ENCODE measurements around the gene WSCD2.

The WSCD2 gene

DNA sequence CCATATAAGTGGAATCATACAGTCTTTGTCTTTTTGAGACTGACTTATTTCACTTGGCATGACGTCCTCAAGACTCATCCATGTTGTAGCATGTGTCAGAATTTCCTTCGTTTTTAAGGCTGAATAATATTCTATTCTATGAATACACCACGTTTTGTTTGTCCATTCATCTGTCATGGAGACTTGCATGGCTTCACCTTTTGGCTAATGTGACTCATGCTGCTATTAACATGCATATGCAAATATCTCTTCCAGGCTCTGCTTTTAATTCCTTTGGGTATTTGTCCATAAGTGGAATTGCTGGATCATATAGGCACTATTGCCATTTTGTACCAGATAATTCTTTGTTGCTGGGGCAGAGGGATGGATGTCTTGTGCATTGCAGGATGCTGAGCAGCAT, 19.6 kb upstream of the WSCD2 start:
- no peak for DNase-seq (ENCODE audit: low spot score)

DNA sequence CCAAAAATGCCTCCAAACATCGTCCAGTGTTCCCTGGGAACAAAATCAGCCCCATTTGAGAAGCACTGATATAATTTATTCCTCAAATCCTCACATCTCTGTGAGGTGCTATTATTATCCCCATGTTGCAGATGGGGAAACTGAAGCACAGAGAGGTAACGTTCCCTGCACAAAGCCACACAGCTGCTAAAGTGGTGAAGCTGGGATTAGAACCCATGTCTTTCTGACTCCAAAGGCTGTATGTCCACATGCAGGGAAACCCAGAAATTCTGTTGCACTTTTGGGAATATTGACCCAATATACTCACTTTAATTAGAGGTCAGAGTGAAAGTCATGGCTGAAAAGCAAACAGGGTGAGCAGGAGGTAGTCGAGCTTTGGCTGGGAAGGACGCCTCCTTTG, 19.1 kb upstream of the WSCD2 start:
- no peak for DNase-seq (ENCODE audit: low spot score)

DNA sequence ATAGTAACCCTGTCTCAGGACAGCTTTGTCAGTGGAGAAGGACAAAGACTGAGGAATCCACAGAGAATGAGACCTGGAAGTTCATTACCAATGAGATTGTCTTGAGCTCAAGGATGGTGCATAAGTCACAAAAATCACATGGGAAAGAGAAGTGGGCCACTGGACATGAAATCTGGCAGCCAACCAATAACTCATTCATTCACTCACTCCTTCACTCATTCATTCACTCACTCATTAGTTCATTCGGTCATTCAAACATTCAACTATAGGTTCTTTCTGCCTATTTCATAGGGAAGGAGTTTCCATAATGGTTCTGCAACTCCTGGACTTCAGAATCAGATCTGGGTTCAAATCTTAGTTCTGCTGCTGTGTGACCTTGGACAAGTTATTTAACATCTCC, 18.2 kb upstream of the WSCD2 start:
- DNase-seq (ENCODE audit: low spot score) = no peak

- no peak for DNase-seq (ENCODE audit: low spot score)
These were observed 16.1 kb upstream of the WSCD2 start for GRCh38 chr12:108112832-108113556.

DNA sequence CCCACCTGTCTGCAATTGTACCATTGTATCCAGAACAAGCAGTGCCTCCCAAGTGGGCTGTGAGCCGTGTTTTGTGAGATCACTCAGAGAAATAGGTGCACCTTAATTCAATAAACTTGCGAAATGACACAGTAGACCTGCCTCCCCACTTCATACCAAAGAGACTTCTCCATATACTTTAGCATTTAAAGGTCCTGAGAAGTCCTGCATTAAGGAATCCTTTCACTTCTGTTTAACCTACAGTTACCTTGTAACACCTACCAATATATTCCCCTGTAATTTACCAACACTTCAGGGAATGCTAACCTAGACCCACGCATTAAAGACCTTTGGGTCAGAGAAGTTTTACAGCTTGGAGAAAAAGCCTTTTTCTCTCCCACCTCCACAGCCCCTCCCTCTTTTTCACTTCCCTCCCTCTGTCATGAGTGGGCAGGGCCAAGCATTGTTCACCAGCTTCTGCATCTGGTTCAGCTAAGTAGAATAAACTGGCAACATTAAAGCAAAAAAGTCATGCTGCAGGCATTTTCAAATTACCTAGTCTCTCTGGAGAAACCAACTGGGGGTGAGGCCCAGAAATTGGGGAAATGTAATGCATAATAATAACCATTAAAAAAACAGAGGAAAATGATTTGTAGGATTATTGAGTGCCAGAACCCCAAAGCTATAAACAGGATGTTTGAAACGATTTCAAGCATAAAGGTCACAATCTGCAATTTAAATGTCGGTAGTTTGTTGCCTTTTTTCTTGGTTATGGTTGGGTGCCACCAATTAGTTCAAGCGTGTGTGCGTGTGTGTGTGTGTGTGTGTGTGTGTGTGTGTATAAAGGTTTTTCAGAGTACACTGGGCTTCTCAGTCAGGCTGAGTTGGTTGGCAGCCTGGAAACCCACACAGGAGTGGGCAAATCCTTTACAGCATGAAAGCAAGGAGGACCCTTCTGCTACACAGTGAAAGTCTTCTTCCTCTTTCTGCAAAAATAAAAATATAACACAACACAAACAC, 13.7 kb upstream of the WSCD2 start:
- DNase-seq (ENCODE audit: low spot score) = no peak

DNA sequence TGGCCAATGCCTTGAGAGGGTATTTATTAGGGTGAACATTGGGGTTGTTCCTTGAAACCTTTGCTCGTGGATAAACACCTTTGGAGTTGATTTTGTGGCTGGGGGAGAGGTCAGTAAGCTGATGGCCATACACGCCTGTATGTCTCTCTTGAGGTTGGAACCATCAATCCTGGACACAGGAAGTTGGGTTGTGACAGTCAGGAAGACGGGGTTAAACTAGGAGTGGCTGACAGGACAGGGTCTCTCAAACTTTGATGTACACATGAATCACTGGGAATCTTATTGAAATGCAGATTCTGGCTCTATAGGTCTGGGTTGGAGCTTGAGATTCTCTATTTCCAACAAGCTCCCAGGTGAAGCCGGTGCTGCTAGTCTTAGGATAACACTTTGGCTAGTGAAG, 12.8 kb upstream of the WSCD2 start:
- DNase-seq (ENCODE audit: low spot score) = no peak

- no peak for DNase-seq (ENCODE audit: low spot score)
These were observed 12.4 kb upstream of the WSCD2 start for GRCh38 chr12:108116699-108117098.

DNA sequence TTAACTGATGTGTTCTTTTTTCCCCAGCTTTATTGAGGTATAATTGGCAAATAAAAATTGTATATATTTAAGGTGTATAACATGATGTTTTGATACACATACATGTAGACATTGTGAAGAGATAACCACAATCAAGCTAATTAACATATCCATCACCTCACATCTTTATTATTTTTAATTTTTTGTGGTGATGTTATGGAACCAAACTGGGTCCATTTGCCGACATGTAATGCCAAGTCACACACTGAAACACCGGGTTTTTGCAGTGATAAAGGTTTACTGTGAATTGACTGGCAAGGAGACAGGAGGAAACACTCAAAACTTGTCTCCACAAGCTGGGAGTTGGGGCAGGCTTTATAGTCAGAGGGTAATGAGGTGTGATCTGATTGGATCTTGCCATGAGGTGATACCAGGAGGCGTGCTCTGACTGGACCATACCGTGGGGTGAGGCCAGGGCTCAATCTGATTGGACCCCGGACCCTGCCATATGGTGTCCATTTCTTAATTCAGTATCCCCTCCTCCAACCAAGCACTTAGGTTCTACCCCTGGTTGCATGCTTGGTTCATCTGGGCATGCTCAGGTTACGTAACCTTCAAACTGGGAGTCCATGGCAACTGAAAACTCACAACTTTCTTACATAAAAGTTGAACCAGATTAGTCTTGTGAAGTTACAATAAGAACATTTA, 11.8 kb upstream of the WSCD2 start:
- no peak for DNase-seq (ENCODE audit: low spot score)

- no peak for DNase-seq (ENCODE audit: low spot score)
These were observed 11.2 kb upstream of the WSCD2 start for GRCh38 chr12:108117902-108118301.

GRCh38 chr12:108119126-108119973, 9.7 kb upstream of the WSCD2 start:
- no peak for DNase-seq (ENCODE audit: low spot score)

DNA sequence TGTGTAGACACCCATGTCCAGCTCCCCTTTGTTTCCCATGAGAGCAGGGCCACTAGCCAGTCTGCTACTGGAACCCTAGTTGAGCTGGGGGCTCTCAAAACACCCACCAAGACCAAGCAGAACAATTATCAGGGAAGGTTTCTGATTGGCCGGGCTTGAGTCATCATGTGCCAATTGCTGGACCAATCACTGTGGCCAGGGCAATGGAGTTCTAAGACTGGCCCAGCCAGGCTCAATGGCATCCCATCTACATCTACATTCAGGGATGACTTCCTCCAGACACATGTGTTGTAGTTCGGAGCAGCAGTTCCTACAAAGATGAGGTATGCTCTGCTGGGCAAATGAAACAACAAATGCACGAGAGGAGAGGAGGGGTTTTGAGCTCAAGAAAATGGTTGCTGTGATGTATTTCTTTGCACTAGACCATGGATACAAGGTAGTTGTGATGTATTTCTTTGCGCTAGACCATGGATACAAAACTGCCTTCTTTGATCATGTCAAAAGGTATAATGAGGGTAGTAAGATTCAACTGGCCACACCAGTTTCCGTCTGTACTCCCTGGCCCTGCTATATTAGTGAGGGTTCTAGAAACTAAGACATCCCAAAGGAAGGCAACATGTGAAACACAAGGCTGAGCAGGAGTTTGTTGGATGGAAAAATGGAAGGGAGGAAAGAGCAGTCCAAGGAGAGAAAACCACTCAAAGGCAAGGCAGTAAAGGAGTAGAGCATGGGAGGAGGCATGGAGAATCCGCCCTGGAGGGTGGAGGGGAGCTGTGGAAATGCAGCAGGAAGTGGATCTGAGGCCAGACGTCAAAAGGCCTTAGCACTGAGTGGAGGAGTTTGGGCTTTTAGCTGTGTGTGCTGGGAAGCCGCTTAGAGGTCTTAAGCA, 8.9 kb upstream of the WSCD2 start:
- DNase-seq (ENCODE audit: low spot score) = no peak

- no peak for DNase-seq (ENCODE audit: low spot score)
These were observed 8.3 kb upstream of the WSCD2 start for GRCh38 chr12:108120863-108121165.

GRCh38 chr12:108121320-108121719, 7.8 kb upstream of the WSCD2 start:
- no peak for DNase-seq (ENCODE audit: low spot score)

DNA sequence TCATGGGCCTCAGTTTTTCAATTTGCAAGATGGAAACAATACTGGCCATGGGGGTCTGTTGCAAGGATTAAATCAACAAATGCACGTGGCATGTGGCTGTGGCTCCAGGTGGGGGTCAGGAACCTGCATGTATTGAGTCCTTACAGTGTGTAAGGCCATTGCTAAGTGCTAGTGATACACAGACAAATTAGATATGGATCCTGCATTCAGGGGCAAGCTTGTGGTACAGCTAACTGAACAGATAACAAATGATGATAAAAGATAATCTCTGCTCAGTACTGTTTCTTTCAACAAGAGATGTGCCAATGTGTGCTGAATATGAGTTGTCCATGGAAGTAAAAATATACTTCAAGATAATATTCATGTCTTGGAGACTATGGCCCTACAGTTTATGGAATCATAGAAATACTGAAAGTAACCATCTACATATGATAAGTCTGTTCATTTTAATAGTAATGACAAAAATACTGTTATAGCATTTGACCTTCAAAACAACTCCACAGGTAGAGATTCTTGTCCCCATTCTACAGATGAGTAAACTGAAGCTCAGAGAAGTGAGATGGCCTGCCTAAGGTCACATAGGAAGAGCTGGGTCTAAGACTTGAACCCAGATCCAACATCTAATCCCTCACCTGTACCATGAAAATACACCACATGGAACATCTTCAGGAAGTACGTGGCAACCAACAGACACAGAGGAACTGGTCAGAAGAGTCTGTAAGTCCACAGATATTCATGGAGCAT, 7.2 kb upstream of the WSCD2 start:
- no peak for DNase-seq (ENCODE audit: low spot score)

GRCh38 chr12:108122644-108123043, 6.4 kb upstream of the WSCD2 start:
- DNase-seq (ENCODE audit: low spot score) = no peak

DNA sequence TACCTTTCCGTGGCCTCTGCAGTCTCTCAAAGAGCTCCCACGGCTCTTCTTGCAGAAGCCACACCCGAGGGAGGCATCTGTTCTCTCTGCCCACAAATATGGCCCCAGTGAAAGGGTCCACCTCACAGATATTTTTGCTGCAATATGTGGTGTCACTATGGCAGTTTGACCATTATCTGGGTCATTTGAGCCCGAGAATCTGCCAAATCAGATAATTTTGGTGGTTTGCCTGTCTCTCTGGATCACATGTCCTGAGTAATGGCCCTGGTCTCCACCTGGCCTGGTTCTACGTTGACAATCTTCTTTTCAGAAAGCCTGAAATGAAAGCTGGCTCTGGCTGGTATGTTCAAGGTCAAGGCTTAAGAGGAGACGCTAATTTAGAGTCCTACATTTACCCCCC, 5.7 kb upstream of the WSCD2 start:
- no peak for DNase-seq (ENCODE audit: low spot score)

DNA sequence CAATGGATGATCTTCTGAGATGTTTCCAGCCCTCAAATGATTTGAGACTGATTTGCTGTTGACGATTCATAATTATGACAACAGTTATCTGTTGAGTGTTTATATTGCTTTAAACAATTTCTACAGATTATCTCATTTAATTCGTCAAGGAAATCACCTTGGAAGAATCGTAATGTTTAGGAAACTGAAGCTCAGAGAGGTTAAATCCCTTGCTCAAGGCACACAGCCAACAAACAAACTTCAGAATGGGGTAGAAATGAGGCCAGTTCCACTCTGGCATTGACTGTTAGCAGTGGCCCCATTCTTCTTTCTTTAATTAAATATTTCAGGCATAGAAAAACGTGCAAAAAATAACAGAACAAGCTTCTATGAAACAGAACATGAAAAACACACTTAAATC, 4.0 kb upstream of the WSCD2 start:
- no peak for DNase-seq (ENCODE audit: low spot score)

GRCh38 chr12:108126212-108126611, 2.9 kb upstream of the WSCD2 start:
- DNase-seq (ENCODE audit: low spot score) = no peak

GRCh38 chr12:108126990-108127501, 2.0 kb upstream of the WSCD2 start:
- DNase-seq (ENCODE audit: low spot score) = no peak

GRCh38 chr12:108127654-108128053, 1.4 kb upstream of the WSCD2 start:
- DNase-seq (ENCODE audit: low spot score) = no peak
